Parathyroid adenoma (tissue), 2 donors: ENCODE measurements around the gene TMPRSS13.
"Not testable (repeated sequence)": the region's sequence is repeated elsewhere in the genome, so short reads cannot be mapped to it uniquely, and the experiment has no call there.

Experiments
- H2AFZ ChIP-seq: fragments of 300-600 bp; sonication (generic); one replicate; pipeline ENCODE4 v1.7.0; 2017; ENCODE audit warnings: antibody characterized with exemption, mild to moderate bottlenecking
- H3K27ac ChIP-seq: fragments of 300-600 bp; sonication (generic); one replicate; pipeline ENCODE4 v1.7.0; 2017
- H3K27me3 ChIP-seq: fragments of 300-600 bp; sonication (generic); one replicate; pipeline ENCODE4 v1.7.0; 2017; ENCODE audit warnings: low read length; ENCODE audit not compliant: control insufficient read depth, insufficient read depth
- H3K36me3 ChIP-seq: fragments of 300-600 bp; sonication (generic); one replicate; pipeline ENCODE4 v1.7.0; 2017; ENCODE audit warnings: low read length; ENCODE audit not compliant: control insufficient read depth, insufficient read depth
- H3K4me1 ChIP-seq: fragments of 300-600 bp; sonication (generic); one replicate; pipeline ENCODE4 v1.7.0; 2017; ENCODE audit warnings: control low read depth
- H3K4me2 ChIP-seq: fragments of 300-600 bp; sonication (generic); one replicate; pipeline ENCODE4 v1.7.0; 2017; ENCODE audit warnings: low read length
- H3K4me3 ChIP-seq: fragments of 300-600 bp; sonication (generic); one replicate; pipeline ENCODE4 v1.7.0; 2017; ENCODE audit warnings: low read depth, low read length
- H3K79me2 ChIP-seq: fragments of 300-600 bp; sonication (generic); one replicate; pipeline ENCODE4 v1.7.0; 2017; ENCODE audit warnings: control low read depth
- H3K9ac ChIP-seq: fragments of 300-600 bp; sonication (generic); one replicate; pipeline ENCODE4 v1.7.0; 2017; ENCODE audit warnings: mild to moderate bottlenecking
- H3K9me3 ChIP-seq: fragments of 300-600 bp; sonication (generic); one replicate; pipeline ENCODE4 v1.7.0; 2017; ENCODE audit warnings: low read length; ENCODE audit not compliant: control insufficient read depth
- TF ChIP-seq, protein P1 (sequence below): fragments of 300-600 bp; sonication (generic); IDR thresholded peaks from one replicate; pipeline ENCODE4 v1.7.0; 2017; ENCODE audit warnings: antibody characterized with exemption, mild to moderate bottlenecking
- donor health status: primary hyperparathyroidism.

The TMPRSS13 gene

DNA sequence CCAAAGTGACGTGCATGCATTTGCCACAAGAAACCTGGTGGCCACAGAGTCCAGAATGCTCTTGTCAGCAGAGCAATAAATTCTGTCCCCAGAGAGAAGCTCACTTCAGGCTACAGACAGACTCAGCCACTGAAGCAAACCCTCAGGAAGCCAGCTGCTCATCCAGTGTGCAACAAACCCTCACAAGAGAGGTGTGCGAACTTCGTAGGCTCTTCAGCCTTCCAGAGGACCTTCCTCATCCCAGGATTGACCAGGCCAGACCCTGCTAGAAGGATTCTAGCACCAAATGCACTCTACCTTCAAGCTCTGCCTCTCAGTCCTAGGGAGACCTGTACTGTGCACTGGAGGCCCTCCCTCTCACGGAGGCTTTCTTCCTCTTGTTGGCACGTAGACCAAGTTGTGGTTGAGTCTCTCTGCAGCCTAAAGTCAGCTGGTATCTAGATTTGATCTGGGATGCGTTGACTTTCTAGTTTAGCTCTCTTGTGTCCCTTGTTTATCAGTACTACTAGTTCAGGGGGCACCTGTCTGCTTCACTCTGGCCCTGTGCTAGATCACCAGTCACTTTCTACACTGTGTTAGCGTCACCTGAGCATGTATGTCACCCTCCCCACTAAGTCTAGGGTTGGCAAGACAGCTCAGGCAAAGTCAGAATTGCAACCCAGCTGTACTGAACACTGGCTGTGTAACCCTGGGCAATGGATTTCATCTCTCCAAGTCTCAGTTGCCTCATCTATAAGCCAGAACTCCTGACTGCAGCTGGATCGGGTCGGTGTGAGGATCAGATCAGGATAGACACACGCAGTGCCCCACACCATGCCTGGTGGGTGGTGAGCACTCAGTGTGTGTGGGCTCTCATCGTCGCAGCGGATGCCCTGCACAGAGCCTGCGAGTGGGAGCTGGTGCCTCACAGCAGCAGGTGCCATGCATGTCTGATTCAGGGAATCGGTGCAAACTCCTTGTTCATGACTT lies 22.1 kb upstream of the TMPRSS13 start:
- no peak overlapping the region for H3K9ac ChIP-seq
- no peaks in the 10 kb centered on the region for H3K36me3 ChIP-seq
- no peak overlapping the region for H3K4me2 ChIP-seq
- TF ChIP-seq, protein P1, sequence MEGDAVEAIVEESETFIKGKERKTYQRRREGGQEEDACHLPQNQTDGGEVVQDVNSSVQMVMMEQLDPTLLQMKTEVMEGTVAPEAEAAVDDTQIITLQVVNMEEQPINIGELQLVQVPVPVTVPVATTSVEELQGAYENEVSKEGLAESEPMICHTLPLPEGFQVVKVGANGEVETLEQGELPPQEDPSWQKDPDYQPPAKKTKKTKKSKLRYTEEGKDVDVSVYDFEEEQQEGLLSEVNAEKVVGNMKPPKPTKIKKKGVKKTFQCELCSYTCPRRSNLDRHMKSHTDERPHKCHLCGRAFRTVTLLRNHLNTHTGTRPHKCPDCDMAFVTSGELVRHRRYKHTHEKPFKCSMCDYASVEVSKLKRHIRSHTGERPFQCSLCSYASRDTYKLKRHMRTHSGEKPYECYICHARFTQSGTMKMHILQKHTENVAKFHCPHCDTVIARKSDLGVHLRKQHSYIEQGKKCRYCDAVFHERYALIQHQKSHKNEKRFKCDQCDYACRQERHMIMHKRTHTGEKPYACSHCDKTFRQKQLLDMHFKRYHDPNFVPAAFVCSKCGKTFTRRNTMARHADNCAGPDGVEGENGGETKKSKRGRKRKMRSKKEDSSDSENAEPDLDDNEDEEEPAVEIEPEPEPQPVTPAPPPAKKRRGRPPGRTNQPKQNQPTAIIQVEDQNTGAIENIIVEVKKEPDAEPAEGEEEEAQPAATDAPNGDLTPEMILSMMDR = no peak
- no peak overlapping the region for H3K27ac ChIP-seq
- H2AFZ ChIP-seq = no peak overlapping the region
- no peaks in the 10 kb centered on the region for H3K79me2 ChIP-seq
- no peaks in the 10 kb centered on the region for H3K9me3 ChIP-seq
- H3K4me3 ChIP-seq = no peak overlapping the region
- no peaks in the 10 kb centered on the region for H3K27me3 ChIP-seq
- no peaks in the 10 kb centered on the region for H3K4me1 ChIP-seq

DNA sequence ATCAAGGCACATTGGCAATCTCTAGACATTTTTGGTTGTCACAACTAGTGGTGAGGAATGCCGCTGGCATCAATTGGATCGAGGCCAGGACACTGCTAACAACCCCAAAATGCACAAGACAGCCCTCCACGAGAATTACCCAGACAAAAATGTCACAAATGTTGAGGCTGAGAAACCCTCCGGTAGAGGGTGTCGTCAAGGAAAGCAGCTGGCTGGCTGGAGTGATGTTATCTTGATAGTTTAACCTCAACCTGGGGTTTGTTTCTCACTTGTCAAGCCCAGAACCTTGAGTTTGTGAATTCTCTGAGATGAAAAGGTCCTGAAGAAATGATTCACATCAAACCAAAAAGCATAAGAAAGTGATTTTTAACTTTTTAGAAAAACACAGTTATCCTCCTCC lies 21.1 kb upstream of the TMPRSS13 start:
- Histone ChIP-seq H3K79me2 (no peaks in the 10 kb centered on the region), H3K27me3 (no peaks in the 10 kb centered on the region), H3K4me1 (no peaks in the 10 kb centered on the region), H3K9ac (no peak overlapping the region), H3K4me2 (no peak overlapping the region), H3K27ac (no peak overlapping the region), H2AFZ (no peak overlapping the region), H3K36me3 (no peaks in the 10 kb centered on the region), H3K4me3 (no peak overlapping the region), H3K9me3 (no peaks in the 10 kb centered on the region)
- TF ChIP-seq, protein P1 = no peak

DNA sequence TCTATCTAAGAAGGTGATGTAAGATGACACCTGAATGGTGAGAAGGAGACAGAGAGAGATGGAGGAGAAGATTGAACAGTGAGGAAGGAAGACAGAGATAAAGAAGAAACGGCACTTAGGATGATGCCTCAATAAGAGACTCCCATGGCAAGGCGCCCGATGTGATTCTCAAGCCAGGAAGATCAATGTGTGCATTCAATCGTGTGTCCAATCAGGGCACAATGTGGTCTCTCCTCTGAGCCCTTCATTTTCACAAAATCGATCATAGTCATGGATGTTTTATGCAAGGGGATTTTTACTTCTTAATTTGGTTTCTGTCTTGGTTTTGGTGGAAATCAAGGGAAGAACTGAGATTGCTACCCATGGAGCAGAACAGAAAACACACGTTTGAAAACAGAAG lies 19.9 kb upstream of the TMPRSS13 start:
- Histone ChIP-seq H3K4me2 (no peak overlapping the region), H3K27ac (no peak overlapping the region), H3K79me2 (no peaks in the 10 kb centered on the region), H2AFZ (no peak overlapping the region), H3K27me3 (no peaks in the 10 kb centered on the region), H3K4me1 (no peaks in the 10 kb centered on the region), H3K9me3 (no peaks in the 10 kb centered on the region), H3K9ac (no peak overlapping the region), H3K36me3 (no peaks in the 10 kb centered on the region), H3K4me3 (no peak overlapping the region)
- TF ChIP-seq, protein P1 = no peak

GRCh38 chr11:117948466-117948865 lies 19.3 kb upstream of the TMPRSS13 start:
- not testable (repeated sequence) for H3K9ac ChIP-seq, H3K4me1 ChIP-seq, H2AFZ ChIP-seq, H3K79me2 ChIP-seq, H3K9me3 ChIP-seq, H3K27me3 ChIP-seq, H3K4me3 ChIP-seq, H3K27ac ChIP-seq, H3K4me2 ChIP-seq, H3K36me3 ChIP-seq

DNA sequence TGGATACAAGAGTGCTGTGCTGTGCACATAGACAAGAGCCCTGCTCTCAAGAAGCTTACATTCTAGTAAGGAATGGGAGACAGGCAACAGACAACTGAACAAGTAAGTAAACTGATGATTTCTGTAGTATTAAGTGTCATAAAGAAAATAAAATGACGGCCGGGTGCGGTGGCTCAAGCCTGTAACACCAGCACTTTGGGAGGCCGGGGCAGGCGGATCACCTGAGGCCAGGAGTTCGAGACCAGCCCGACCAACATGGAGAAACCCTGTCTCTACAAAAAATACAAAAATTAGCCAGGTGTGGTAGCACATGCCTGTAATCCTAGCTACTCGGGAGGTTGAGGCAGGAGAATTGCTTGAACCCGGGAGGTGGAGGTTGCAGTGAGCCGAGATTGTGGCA lies 18.5 kb upstream of the TMPRSS13 start:
- H3K9me3 ChIP-seq, H3K36me3 ChIP-seq, H3K4me2 ChIP-seq, H3K79me2 ChIP-seq, H2AFZ ChIP-seq, H3K27me3 ChIP-seq, H3K27ac ChIP-seq, H3K9ac ChIP-seq, H3K4me3 ChIP-seq, H3K4me1 ChIP-seq: not testable (repeated sequence)
